GM23338 (cell line): ENCODE results near the gene C1QTNF1. TPM values are rescaled to one million over a fixed set of nuclear protein-coding genes. Genes with fewer than 3 reads are reported as not detected.

Experiments used
- ATAC-seq: fragments of 200-7000 bp; cut with Tn5 transposase; 3 replicates; pipeline ENCODE4 v1.9.1; 2020
- DNase-seq: peaks from one replicate; pipeline ENCODE4 v3.0.0-alpha.2; 2015; ENCODE audit warnings: low spot score
- H2AFZ ChIP-seq: fragments of 200-600 bp; sonication (generic); 2 replicates; pipeline ENCODE4 v1.8.0; 2016; ENCODE audit warnings: antibody characterized with exemption, mild to moderate bottlenecking, moderate library complexity
- H3F3A ChIP-seq: fragments of 200-600 bp; sonication (generic); replicated peaks from 2 replicates; pipeline ENCODE4 v1.8.0; 2017; ENCODE audit warnings: antibody characterized with exemption, mixed run types, low read depth
- H3K27ac ChIP-seq: fragments of 200-600 bp; sonication (generic); 2 replicates; pipeline ENCODE4 v1.6.1; 2016; ENCODE audit warnings: low read depth
- H3K27me3 ChIP-seq: fragments of 200-600 bp; sonication (generic); 2 replicates; pipeline ENCODE4 v1.8.0; 2016; ENCODE audit warnings: mild to moderate bottlenecking, mixed run types, moderate library complexity; ENCODE audit not compliant: insufficient read depth
- H3K36me3 ChIP-seq: fragments of 200-600 bp; sonication (generic); 2 replicates; pipeline ENCODE4 v1.8.0; 2016; ENCODE audit warnings: mild to moderate bottlenecking; ENCODE audit not compliant: insufficient read depth
- H3K4me1 ChIP-seq: fragments of 200-600 bp; sonication (generic); 2 replicates; pipeline ENCODE4 v1.8.0; 2016; ENCODE audit warnings: mild to moderate bottlenecking, moderate library complexity; ENCODE audit not compliant: insufficient read depth
- H3K4me2 ChIP-seq: fragments of 200-600 bp; sonication (generic); 2 replicates; pipeline ENCODE4 v1.7.1; 2017; ENCODE audit warnings: mixed run types
- H3K4me3 ChIP-seq: fragments of 200-600 bp; sonication (generic); 2 replicates; pipeline ENCODE4 v1.6.1; 2016; ENCODE audit warnings: mixed run types
- H3K79me2 ChIP-seq: fragments of 200-600 bp; sonication (generic); replicated peaks from 2 replicates; pipeline ENCODE4 v1.8.0; 2017; ENCODE audit warnings: mild to moderate bottlenecking; ENCODE audit not compliant: insufficient read depth
- H3K9me2 ChIP-seq: fragments of 200-600 bp; sonication (generic); 2 replicates; pipeline ENCODE4 v1.8.0; 2017; ENCODE audit not compliant: insufficient read depth
- H4K20me1 ChIP-seq: fragments of 200-600 bp; sonication (generic); replicated peaks from 2 replicates; pipeline ENCODE4 v1.8.0; 2017; ENCODE audit warnings: mild to moderate bottlenecking; ENCODE audit not compliant: insufficient read depth
- H3K27ac Mint-ChIP-seq: 2 replicates; pipeline ENCODE4 v1.8.0; 2020; ENCODE audit warnings: inconsistent platforms, mild to moderate bottlenecking, moderate library complexity, mixed read lengths
- H3K27me3 Mint-ChIP-seq: 3 replicates; pipeline ENCODE4 v1.8.0; 2022; ENCODE audit warnings: low read depth, mild to moderate bottlenecking, moderate library complexity, mixed read lengths, inconsistent platforms; ENCODE audit not compliant: insufficient read depth, poor library complexity
- H3K36me3 Mint-ChIP-seq: 3 replicates; pipeline ENCODE4 v1.8.0; 2021; ENCODE audit warnings: low read depth, mild to moderate bottlenecking, inconsistent platforms, moderate library complexity, mixed read lengths
- H3K4me1 Mint-ChIP-seq: 3 replicates; pipeline ENCODE4 v1.8.0; 2020; ENCODE audit warnings: mild to moderate bottlenecking, inconsistent platforms, mixed read lengths
- H3K4me3 Mint-ChIP-seq: 3 replicates; pipeline ENCODE4 v1.8.0; 2021; ENCODE audit warnings: moderate library complexity, mild to moderate bottlenecking, inconsistent platforms, mixed read lengths
- H3K9me3 Mint-ChIP-seq: 3 replicates; pipeline ENCODE4 v1.8.0; 2020; ENCODE audit warnings: moderate library complexity, mild to moderate bottlenecking, inconsistent platforms, mixed read lengths
- CREB1 ChIP-seq: fragments of 250-450 bp; sonication (Bioruptor Pico); IDR thresholded peaks from 2 replicates; pipeline ENCODE4 v1.5.0; 2020; ENCODE audit warnings: low read depth, mild to moderate bottlenecking, moderate library complexity
- EZH2 ChIP-seq: fragments of 200-600 bp; sonication (generic); IDR thresholded peaks from one replicate; pipeline ENCODE4 v1.8.0; 2017; ENCODE audit warnings: antibody characterized with exemption, mild to moderate bottlenecking, low read depth; ENCODE audit not compliant: unreplicated experiment
- EZH2phosphoT487 ChIP-seq: fragments of 200-600 bp; sonication (generic); IDR thresholded peaks from one replicate; pipeline ENCODE4 v1.8.1; 2018; ENCODE audit warnings: antibody characterized with exemption; ENCODE audit not compliant: unreplicated experiment
- JUNB ChIP-seq: IDR thresholded peaks from one replicate; pipeline ENCODE4 v1.6.1; 2016; ENCODE audit warnings: antibody characterized with exemption; ENCODE audit not compliant: unreplicated experiment
- NANOG ChIP-seq: IDR thresholded peaks from 2 replicates; pipeline ENCODE4 v1.6.1; 2016; ENCODE audit warnings: antibody characterized with exemption, borderline replicate concordance
- POLR2AphosphoS5 ChIP-seq: IDR thresholded peaks from 2 replicates; pipeline ENCODE4 v1.6.1; 2016; ENCODE audit warnings: antibody characterized with exemption, low read depth
- STAT1 ChIP-seq: IDR thresholded peaks from one replicate; pipeline ENCODE4 v1.6.1; 2016; ENCODE audit warnings: antibody characterized with exemption; ENCODE audit not compliant: unreplicated experiment
- ZNF114 ChIP-seq: fragments of 250-450 bp; sonication (Bioruptor Pico); IDR thresholded peaks from 2 replicates; pipeline ENCODE4 v1.5.0; 2020; ENCODE audit warnings: mild to moderate bottlenecking, moderate library complexity
- ZNF331 ChIP-seq: fragments of 250-450 bp; sonication (Bioruptor Pico); IDR thresholded peaks from 2 replicates; pipeline ENCODE4 v1.5.0; 2020; ENCODE audit warnings: low read depth, mild to moderate bottlenecking, moderate library complexity
- polyA plus RNA-seq: library from polyadenylated mRNA; unstranded; fragments of >200 nt; fragmentation: Nextera tagmentation; extraction: Ambion mirVana; gene quantifications from 2 replicates; pipeline ENCODE4 v1.2.1, GENCODE V29; 2016
- total RNA-seq: library from RNA; depleted of rRNA; stranded (reverse); fragments of >200 nt; shearing (Covaris generic); gene quantifications from 2 replicates; pipeline ENCODE4 v1.2.3, GENCODE V29; 2014
- TF ChIP-seq, protein P1 (sequence below): IDR thresholded peaks from 2 replicates; pipeline ENCODE4 v1.6.1; 2016; ENCODE audit warnings: antibody characterized with exemption
- TF ChIP-seq, protein P2 (sequence below), 2 experiments: fragments of 200-600 bp in 1 of 2; sonication (generic) in 1 of 2; conservative IDR thresholded peaks; 2 replicates each; pipeline versions ENCODE4 v1.5.1 to v1.6.1; 2016 to 2017; ENCODE audit warnings: antibody characterized with exemption in 2 of 2, low read depth in 2 of 2, mild to moderate bottlenecking in 2 of 2, moderate library complexity in 1 of 2
- TF ChIP-seq, protein P3 (sequence below): fragments of 250-450 bp; sonication (Bioruptor Pico); IDR thresholded peaks from 2 replicates; pipeline ENCODE4 v1.5.0; 2020; ENCODE audit warnings: mild to moderate bottlenecking, moderate library complexity
- TF ChIP-seq, protein P4 (sequence below): IDR thresholded peaks from one replicate; pipeline ENCODE4 v1.6.1; 2018; ENCODE audit warnings: antibody characterized with exemption; ENCODE audit not compliant: unreplicated experiment

The C1QTNF1 gene
- total and polyA plus RNA-seq, 2 experiments from 2014 or later: 1.1 to 1.9 TPM

DNA sequence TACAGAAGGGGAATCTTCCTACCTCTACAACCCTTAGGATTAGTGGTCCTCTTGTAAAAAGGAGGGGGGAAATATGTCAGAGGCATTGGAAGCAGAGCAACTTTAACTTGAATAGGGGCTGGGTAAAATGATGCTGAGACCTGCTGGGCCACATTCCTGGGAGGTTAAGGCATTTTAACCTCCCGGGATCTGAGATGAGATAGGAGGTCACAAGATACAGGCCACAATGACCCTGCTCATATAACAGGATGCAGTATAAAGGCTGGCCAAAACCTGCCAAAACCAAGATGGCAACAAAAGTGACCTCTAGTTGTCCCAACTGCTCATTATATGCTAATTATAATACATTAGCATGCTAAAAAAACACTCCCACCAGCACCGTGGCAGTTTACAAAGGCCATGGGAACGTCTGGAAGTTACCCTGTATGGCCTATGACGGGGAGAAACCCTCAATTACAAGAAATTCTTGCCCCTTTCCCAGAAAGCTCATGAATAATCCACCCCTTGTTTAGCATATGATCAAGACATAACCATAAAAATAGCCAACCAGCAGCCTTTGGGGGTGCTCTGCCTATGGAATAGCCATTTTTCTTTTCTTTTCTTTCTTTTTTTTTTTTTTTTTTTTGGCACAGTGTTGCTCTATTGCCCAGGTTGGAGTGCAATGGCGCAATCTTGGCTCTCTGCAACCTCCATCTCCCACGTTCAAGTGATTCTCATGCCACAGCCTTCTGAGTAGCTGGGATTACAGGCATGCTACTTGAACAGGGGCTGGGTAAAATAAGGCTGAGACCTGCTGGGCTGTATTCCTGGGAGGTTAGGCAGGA, 6.2 kb upstream of the C1QTNF1 start:
- DNase-seq (peak; percentile 60), ATAC-seq (peak; percentile 64)
- H3K36me3 ChIP-seq: no peaks in the 10 kb centered on the region
- Mint-ChIP-seq H3K4me3 (no peak overlapping the region), H3K36me3 (peaks cover 14% of the 10 kb centered on the region), H3K27ac (no peak overlapping the region), H3K9me3 (peaks cover 45% of the 10 kb centered on the region), H3K27me3 (peaks cover 22% of the 10 kb centered on the region), H3K4me1 (peaks cover 6% of the 10 kb centered on the region; the same call in 2 of the 3 replicates)
- no peak overlapping the region for H3K4me2 ChIP-seq
- no peaks in the 10 kb centered on the region for H3K4me1 ChIP-seq
- H3K27me3 ChIP-seq: peaks cover 30% of the 10 kb centered on the region
- no peaks in the 10 kb centered on the region for H3F3A ChIP-seq
- H3K27ac ChIP-seq: no peak overlapping the region
- H2AFZ ChIP-seq: no peak overlapping the region
- no peaks in the 10 kb centered on the region for H3K79me2 ChIP-seq
- TF ChIP-seq, protein P1, sequence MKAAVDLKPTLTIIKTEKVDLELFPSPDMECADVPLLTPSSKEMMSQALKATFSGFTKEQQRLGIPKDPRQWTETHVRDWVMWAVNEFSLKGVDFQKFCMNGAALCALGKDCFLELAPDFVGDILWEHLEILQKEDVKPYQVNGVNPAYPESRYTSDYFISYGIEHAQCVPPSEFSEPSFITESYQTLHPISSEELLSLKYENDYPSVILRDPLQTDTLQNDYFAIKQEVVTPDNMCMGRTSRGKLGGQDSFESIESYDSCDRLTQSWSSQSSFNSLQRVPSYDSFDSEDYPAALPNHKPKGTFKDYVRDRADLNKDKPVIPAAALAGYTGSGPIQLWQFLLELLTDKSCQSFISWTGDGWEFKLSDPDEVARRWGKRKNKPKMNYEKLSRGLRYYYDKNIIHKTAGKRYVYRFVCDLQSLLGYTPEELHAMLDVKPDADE: no peak
- TF ChIP-seq, protein P2, sequence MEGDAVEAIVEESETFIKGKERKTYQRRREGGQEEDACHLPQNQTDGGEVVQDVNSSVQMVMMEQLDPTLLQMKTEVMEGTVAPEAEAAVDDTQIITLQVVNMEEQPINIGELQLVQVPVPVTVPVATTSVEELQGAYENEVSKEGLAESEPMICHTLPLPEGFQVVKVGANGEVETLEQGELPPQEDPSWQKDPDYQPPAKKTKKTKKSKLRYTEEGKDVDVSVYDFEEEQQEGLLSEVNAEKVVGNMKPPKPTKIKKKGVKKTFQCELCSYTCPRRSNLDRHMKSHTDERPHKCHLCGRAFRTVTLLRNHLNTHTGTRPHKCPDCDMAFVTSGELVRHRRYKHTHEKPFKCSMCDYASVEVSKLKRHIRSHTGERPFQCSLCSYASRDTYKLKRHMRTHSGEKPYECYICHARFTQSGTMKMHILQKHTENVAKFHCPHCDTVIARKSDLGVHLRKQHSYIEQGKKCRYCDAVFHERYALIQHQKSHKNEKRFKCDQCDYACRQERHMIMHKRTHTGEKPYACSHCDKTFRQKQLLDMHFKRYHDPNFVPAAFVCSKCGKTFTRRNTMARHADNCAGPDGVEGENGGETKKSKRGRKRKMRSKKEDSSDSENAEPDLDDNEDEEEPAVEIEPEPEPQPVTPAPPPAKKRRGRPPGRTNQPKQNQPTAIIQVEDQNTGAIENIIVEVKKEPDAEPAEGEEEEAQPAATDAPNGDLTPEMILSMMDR (conservative IDR thresholded peaks at IDR 0.05; ENCODE audit: low read depth in 2 of 2): no peak
- TF ChIP-seq, protein P3, sequence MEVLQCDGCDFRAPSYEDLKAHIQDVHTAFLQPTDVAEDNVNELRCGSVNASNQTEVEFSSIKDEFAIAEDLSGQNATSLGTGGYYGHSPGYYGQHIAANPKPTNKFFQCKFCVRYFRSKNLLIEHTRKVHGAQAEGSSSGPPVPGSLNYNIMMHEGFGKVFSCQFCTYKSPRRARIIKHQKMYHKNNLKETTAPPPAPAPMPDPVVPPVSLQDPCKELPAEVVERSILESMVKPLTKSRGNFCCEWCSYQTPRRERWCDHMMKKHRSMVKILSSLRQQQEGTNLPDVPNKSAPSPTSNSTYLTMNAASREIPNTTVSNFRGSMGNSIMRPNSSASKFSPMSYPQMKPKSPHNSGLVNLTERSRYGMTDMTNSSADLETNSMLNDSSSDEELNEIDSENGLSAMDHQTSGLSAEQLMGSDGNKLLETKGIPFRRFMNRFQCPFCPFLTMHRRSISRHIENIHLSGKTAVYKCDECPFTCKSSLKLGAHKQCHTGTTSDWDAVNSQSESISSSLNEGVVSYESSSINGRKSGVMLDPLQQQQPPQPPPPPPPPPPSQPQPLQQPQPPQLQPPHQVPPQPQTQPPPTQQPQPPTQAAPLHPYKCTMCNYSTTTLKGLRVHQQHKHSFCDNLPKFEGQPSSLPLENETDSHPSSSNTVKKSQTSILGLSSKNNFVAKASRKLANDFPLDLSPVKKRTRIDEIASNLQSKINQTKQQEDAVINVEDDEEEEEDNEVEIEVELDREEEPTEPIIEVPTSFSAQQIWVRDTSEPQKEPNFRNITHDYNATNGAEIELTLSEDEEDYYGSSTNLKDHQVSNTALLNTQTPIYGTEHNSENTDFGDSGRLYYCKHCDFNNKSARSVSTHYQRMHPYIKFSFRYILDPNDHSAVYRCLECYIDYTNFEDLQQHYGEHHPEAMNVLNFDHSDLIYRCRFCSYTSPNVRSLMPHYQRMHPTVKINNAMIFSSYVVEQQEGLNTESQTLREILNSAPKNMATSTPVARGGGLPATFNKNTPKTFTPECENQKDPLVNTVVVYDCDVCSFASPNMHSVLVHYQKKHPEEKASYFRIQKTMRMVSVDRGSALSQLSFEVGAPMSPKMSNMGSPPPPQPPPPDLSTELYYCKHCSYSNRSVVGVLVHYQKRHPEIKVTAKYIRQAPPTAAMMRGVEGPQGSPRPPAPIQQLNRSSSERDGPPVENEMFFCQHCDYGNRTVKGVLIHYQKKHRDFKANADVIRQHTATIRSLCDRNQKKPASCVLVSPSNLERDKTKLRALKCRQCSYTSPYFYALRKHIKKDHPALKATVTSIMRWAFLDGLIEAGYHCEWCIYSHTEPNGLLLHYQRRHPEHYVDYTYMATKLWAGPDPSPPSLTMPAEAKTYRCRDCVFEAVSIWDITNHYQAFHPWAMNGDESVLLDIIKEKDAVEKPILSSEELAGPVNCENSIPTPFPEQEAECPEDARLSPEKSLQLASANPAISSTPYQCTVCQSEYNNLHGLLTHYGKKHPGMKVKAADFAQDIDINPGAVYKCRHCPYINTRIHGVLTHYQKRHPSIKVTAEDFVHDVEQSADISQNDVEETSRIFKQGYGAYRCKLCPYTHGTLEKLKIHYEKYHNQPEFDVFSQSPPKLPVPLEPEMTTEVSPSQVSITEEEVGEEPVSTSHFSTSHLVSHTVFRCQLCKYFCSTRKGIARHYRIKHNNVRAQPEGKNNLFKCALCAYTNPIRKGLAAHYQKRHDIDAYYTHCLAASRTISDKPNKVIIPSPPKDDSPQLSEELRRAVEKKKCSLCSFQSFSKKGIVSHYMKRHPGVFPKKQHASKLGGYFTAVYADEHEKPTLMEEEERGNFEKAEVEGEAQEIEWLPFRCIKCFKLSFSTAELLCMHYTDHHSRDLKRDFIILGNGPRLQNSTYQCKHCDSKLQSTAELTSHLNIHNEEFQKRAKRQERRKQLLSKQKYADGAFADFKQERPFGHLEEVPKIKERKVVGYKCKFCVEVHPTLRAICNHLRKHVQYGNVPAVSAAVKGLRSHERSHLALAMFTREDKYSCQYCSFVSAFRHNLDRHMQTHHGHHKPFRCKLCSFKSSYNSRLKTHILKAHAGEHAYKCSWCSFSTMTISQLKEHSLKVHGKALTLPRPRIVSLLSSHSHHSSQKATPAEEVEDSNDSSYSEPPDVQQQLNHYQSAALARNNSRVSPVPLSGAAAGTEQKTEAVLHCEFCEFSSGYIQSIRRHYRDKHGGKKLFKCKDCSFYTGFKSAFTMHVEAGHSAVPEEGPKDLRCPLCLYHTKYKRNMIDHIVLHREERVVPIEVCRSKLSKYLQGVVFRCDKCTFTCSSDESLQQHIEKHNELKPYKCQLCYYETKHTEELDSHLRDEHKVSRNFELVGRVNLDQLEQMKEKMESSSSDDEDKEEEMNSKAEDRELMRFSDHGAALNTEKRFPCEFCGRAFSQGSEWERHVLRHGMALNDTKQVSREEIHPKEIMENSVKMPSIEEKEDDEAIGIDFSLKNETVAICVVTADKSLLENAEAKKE (CRISPR knock-in tag): no peak
- TF ChIP-seq EZH2phosphoT487 (no peak), JUNB (no peak), POLR2AphosphoS5 (no peak), NANOG (no peak), ZNF114 (CRISPR knock-in tag) (no peak), STAT1 (no peak), ZNF331 (CRISPR knock-in tag) (no peak), CREB1 (CRISPR knock-in tag) (no peak), EZH2 (no peak)
- TF ChIP-seq, protein P4, sequence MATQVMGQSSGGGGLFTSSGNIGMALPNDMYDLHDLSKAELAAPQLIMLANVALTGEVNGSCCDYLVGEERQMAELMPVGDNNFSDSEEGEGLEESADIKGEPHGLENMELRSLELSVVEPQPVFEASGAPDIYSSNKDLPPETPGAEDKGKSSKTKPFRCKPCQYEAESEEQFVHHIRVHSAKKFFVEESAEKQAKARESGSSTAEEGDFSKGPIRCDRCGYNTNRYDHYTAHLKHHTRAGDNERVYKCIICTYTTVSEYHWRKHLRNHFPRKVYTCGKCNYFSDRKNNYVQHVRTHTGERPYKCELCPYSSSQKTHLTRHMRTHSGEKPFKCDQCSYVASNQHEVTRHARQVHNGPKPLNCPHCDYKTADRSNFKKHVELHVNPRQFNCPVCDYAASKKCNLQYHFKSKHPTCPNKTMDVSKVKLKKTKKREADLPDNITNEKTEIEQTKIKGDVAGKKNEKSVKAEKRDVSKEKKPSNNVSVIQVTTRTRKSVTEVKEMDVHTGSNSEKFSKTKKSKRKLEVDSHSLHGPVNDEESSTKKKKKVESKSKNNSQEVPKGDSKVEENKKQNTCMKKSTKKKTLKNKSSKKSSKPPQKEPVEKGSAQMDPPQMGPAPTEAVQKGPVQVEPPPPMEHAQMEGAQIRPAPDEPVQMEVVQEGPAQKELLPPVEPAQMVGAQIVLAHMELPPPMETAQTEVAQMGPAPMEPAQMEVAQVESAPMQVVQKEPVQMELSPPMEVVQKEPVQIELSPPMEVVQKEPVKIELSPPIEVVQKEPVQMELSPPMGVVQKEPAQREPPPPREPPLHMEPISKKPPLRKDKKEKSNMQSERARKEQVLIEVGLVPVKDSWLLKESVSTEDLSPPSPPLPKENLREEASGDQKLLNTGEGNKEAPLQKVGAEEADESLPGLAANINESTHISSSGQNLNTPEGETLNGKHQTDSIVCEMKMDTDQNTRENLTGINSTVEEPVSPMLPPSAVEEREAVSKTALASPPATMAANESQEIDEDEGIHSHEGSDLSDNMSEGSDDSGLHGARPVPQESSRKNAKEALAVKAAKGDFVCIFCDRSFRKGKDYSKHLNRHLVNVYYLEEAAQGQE: no peak
- no peaks in the 10 kb centered on the region for H4K20me1 ChIP-seq
- H3K9me2 ChIP-seq: no peaks in the 10 kb centered on the region
- H3K4me3 ChIP-seq: no peak overlapping the region
